ENCODE measurements around the gene CBLC. TPM values are rescaled to one million over a fixed set of nuclear protein-coding genes. Genes with fewer than 3 reads are reported as not detected.

CBLC gene
- total RNA-seq, 1 experiment from 2014 or later, result 15.9 TPM

DNA sequence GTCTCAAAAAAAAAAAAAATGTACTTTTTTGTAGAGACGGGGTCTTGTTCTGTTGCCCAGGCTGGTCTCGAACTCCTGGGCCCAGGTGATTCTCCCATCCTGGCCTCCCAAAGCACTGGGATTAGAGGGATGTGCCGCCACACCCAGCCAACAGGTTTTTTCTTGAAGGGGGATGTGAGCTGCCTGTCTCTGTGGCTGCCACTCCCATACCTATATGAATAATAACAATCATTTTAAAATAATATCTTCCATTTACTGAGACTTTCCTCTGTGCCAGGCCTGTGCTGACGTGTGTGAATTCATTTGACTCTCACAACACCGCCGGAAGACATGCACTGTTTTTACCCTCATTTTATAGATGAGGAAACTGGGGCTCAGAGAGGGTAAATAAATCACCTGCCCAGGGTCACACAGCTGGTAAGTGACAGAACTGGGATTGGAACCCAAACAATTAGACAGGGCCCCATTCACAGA lies 36.4 kb upstream of the CBLC start:
- H4K91ac ChIP-seq (ENCODE audit: insufficient read length, low read depth, low read length), result no peak overlapping the region
- Mint-ChIP-seq H3K27me3 (ENCODE audit: low read depth) (peaks cover 47% of the 10 kb centered on the region), H3K27ac (no peak overlapping the region), H3K4me1 (peaks cover 7 to 28% of the 10 kb centered on the region in 2 experiments), H3K4me3 (no peak overlapping the region), H3K36me3 (ENCODE audit: insufficient read depth in 1 of 3, low read depth in 3 of 3) (no peaks in the 10 kb centered on the region; a peak in 1 of 7 replicates), H3K9me3 (no peaks in the 10 kb centered on the region)
- no peak overlapping the region for H2BK12ac ChIP-seq (ENCODE audit: insufficient read length, low read depth, low read length)
- H4K20me1 ChIP-seq (ENCODE audit: control insufficient read depth, insufficient read depth, insufficient read length), result no peaks in the 10 kb centered on the region
- no peaks in the 10 kb centered on the region for H3K9me3 ChIP-seq (ENCODE audit: control insufficient read depth, low read depth, low read length)
- H3K79me2 ChIP-seq (ENCODE audit: insufficient read depth, low read length), result no peaks in the 10 kb centered on the region
- no peaks in the 10 kb centered on the region; the same call in 1 of the 2 replicates for H3K4me1 ChIP-seq (ENCODE audit: insufficient read depth, low read length)
- H3T11ph ChIP-seq (ENCODE audit: low read length), result no peak overlapping the region
- H3K14ac ChIP-seq (ENCODE audit: insufficient read depth, low read length), result no peak overlapping the region
- no peak overlapping the region for H2BK120ac ChIP-seq (ENCODE audit: low read depth, low read length, poor library complexity, severe bottlenecking)
- H3K79me1 ChIP-seq (ENCODE audit: insufficient read depth, low read depth, low read length, poor library complexity, severe bottlenecking), result no peaks in the 10 kb centered on the region
- no peak for DNase-seq
- no peak overlapping the region for H2AFZ ChIP-seq (ENCODE audit: low read length)
- H2AK5ac ChIP-seq (ENCODE audit: insufficient read length, low read length), result no peak overlapping the region
- no peak overlapping the region for H3K23ac ChIP-seq (ENCODE audit: insufficient read length, low read depth, low read length)
- TF ChIP-seq, protein P1, sequence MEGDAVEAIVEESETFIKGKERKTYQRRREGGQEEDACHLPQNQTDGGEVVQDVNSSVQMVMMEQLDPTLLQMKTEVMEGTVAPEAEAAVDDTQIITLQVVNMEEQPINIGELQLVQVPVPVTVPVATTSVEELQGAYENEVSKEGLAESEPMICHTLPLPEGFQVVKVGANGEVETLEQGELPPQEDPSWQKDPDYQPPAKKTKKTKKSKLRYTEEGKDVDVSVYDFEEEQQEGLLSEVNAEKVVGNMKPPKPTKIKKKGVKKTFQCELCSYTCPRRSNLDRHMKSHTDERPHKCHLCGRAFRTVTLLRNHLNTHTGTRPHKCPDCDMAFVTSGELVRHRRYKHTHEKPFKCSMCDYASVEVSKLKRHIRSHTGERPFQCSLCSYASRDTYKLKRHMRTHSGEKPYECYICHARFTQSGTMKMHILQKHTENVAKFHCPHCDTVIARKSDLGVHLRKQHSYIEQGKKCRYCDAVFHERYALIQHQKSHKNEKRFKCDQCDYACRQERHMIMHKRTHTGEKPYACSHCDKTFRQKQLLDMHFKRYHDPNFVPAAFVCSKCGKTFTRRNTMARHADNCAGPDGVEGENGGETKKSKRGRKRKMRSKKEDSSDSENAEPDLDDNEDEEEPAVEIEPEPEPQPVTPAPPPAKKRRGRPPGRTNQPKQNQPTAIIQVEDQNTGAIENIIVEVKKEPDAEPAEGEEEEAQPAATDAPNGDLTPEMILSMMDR (conservative IDR thresholded peaks at IDR 0.05), result no peak
- no peaks in the 10 kb centered on the region for H3K23me2 ChIP-seq (ENCODE audit: insufficient read length, low read depth, low read length, poor library complexity, severe bottlenecking)
- no peak overlapping the region for H2BK5ac ChIP-seq (ENCODE audit: insufficient read length, low read length)
- no peak overlapping the region for H3K27ac ChIP-seq (ENCODE audit: insufficient read length, low read depth, low read length)
- H3K27me3 ChIP-seq (ENCODE audit: insufficient read depth, low read length), result peaks cover 9% of the 10 kb centered on the region; the same call in 1 of the 2 replicates
- WGBS (ENCODE audit: extremely low coverage, insufficient read length, low lambda C conversion rate), result no CpG with 5 or more reads among the region's 6 CpGs
- H2BK15ac ChIP-seq (ENCODE audit: low read depth, low read length), result no peak overlapping the region
- no peak overlapping the region for H3K4me2 ChIP-seq (ENCODE audit: insufficient read depth, insufficient read length, low read length)
- no peak overlapping the region for H3K4ac ChIP-seq (ENCODE audit: low read depth, low read length)
- no peak overlapping the region for H3K18ac ChIP-seq (ENCODE audit: insufficient read length, low read depth, low read length)
- H4K8ac ChIP-seq (replicated peaks; ENCODE audit: insufficient read length, low read depth, low read length), result no peak overlapping the region
- no peak overlapping the region for H3K9ac ChIP-seq (ENCODE audit: extremely low read depth, insufficient read length, low read length)
- no peak overlapping the region for H2BK20ac ChIP-seq (ENCODE audit: low read depth, low read length, poor library complexity, severe bottlenecking)
- H4K5ac ChIP-seq (ENCODE audit: insufficient read length, low read depth, low read length), result no peak overlapping the region
- H3K56ac ChIP-seq (ENCODE audit: insufficient read length, low read depth, low read length), result no peak overlapping the region
